GM12801 (cell line): ENCODE data around the gene ZBTB24.

Source experiments
- TF ChIP-seq, protein P1 (sequence below): IDR thresholded peaks from one replicate; pipeline ENCODE4 v1.5.1; 2011; ENCODE audit warnings: control low read depth; ENCODE audit not compliant: insufficient read length; ENCODE audit errors: extremely low read depth

ZBTB24 gene

DNA sequence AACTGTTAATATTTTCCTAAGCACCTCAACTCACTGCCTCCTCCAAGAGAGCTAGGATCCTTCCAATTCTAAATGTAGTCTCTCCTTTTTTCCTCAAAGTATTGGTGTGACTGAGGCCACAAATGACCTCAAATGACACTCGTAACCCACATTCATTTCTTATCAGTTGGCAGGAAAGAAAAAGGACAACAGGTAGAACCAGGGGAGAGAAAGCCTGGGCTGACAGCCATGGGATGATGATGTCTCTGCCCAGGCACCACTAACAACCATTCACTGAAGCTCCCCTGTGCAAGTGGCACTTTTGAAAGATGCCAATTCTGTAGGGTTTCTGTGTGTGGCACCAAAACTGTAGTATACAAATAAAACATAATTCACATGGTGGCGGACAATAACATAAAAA is 7.4 kb downstream of the ZBTB24 start:
- TF ChIP-seq, protein P1, sequence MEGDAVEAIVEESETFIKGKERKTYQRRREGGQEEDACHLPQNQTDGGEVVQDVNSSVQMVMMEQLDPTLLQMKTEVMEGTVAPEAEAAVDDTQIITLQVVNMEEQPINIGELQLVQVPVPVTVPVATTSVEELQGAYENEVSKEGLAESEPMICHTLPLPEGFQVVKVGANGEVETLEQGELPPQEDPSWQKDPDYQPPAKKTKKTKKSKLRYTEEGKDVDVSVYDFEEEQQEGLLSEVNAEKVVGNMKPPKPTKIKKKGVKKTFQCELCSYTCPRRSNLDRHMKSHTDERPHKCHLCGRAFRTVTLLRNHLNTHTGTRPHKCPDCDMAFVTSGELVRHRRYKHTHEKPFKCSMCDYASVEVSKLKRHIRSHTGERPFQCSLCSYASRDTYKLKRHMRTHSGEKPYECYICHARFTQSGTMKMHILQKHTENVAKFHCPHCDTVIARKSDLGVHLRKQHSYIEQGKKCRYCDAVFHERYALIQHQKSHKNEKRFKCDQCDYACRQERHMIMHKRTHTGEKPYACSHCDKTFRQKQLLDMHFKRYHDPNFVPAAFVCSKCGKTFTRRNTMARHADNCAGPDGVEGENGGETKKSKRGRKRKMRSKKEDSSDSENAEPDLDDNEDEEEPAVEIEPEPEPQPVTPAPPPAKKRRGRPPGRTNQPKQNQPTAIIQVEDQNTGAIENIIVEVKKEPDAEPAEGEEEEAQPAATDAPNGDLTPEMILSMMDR: no peak

DNA sequence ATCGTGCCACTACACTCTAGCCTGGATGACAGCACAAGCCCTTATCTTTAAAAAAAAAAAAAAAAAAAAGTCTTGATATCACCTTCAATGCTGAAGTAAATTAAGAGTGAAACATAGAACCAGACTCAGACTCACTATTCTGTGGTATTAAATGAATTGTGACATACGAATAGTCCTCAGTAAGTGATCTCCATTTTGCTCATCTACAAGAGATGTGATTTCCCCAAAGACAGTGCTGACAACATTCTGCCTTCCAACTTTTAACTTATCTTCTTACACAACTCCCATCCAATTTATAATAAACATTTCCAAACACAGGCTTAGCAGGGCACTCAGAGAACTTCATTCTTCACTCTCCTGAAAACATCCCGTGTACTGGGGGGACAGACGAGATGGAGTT is 8.0 kb downstream of the ZBTB24 start:
- TF ChIP-seq, protein P1: no peak

DNA sequence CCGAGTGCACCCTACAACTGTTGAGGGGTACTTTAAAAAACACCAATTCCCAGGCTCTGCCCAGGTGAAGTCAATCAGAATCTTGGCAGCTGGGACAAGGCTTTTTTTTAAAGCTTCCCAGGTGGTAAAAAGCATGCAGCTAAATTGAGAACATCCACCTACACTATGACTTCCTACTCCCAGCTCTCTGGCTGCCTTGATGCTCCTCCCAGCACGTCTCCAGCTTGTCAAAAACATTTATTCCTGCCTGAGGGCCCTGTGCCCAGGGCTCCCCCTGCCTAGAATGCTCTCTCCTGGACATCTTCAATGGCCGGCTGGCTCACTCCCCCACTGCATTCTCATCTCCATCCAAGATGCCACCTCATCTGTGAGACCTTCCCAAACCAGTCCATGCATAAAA is 9.9 kb downstream of the ZBTB24 start:
- TF ChIP-seq, protein P1: no peak

DNA sequence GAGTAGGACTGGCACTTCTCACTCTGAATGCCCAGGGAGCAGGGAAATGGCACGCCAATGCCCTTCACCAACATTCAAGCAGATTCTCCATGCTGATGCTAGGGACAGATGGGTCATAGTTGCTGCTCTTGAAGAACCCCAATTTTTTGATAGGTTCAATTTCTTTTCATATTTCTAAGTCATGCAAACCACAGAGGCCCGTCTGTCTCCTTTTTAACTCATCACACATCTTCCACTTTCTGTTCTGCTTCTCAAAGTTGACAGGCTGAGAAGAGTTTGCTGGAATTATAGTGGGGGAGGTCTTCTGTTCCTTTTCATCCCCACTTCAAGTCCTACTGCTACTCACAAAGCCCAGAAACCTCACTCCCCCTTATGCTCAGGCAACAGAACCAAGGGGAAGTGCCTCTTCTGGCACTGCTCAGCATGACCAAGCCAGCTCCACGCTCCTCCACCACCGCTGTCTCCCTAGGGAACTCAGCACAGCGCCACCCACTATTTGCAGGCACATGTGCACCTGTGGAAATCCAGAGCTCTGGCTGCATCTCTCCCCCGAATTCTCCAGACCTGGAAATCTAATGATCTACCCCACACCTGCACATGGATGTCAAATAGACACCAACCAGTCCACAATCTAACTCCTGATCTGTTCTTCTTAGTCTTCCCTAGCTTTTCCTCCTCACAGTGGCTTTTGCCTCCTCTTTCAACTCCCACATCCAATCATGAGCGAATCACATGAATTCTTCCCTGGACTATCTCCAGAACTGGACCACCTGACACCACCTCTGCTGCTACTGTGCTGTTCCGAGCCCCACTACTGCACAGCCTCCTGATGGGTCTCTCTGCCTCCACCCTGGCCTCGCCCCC is 10.7 kb downstream of the ZBTB24 start:
- TF ChIP-seq, protein P1: no peak

DNA sequence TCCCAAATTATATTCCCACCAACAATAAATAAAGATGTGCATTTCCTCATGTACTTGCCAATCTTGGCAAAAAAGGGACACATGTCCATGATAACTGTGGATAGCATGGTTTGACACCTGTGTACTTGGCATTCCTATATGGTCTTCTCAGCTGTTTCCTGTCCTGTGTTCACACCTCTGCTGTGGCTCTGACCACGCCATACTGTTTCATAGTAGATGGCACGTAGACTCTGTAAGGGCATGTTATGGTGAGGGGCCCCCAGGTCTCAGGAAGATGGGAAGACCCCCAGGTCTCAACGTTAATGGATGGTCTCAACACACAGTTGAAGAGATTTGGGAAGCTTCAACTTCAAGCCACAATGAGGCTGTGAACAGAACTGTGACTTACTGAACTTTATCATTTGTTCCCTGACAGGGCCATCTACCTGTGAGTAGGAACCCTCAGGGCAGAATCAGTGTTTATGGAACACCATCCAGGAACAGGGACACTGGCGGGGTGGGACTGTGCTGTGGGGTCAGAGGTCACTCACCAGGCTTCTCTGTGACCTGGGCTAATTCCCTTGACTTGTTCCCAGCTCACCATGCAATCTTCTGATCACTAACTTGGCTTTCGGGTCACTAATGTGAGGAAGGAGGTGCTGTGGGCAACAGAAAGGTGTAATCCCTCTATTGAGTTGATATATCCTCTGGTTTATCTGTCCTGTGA is 11.8 kb downstream of the ZBTB24 start:
- TF ChIP-seq, protein P1: no peak

DNA sequence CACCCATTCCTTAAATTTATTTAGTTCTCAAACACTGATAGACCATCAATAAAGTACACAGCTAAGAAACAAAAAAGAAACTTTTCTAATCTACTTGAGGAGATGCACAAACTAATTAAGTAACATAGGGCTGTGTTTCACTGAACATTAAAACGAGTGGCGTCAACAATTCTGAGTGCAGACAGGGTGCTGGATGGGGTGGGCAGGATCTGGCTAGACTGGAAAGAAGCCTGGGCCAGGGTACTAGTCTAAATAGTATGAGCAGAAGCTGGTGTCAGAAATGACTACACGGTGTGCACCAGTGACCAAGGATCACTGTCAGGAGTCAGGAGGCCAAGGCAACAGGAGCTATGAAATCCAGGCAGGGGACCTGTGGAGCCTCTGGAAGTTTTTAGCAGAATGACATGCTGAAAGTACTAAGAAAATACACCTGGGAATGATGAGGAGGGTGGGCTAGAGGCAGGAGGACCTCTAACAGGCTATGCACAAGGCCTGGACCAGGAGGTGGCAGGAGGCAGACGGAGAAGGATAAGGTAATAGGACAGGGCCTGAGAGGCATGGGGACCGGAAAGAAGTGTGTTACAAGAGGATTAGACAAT is 13.3 kb downstream of the ZBTB24 start:
- TF ChIP-seq, protein P1: no peak

DNA sequence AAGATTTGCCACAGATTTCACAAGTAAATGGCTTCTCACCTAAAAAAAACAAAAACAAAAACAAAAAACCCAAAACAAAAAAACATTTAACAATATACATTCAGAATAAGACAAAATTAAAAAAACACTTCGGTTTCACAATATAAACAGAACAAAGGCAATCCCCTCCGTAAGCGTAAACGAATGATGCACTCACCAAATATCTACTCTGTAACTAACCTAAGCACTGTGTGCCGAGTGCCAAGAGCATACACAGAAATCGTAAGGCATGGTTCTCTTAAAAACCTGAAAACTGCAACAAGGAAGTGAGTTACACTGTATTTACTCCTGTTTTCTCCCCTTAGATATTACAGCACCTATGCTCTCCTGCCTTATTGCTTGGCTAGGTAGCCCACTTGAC is 15.3 kb downstream of the ZBTB24 start:
- TF ChIP-seq, protein P1: no peak
